Endothelial cell of umbilical vein (primary cell): ENCODE measurements around the gene PIK3C2G. TPM values are rescaled to one million over a fixed set of nuclear protein-coding genes. Genes with fewer than 3 reads are reported as not detected.

Experiments used
- BruUV-seq: library from RNA; stranded (reverse); fragments of 400-500 nt; replicated peaks from 2 replicates; lab custom pipeline; 2021; lab: Mats Ljungman, UMichigan
- CTCF ChIA-PET: fragments of 300-600, 350-600 bp; sonication (Branson Sonifier 250); formaldehyde crosslinking; loops from one replicate; lab custom pipeline; 2021; ENCODE audit warnings: antibody characterized with exemption, inconsistent platforms; lab: Charles Lee
- POLR2A ChIA-PET: fragments of 300-600, 350-600 bp; sonication (Branson Sonifier 250); formaldehyde crosslinking; loops from one replicate; lab custom pipeline; 2021; ENCODE audit warnings: antibody characterized with exemption, inconsistent platforms; lab: Charles Lee
- DNase-seq: peaks from one replicate; pipeline ENCODE4 v3.0.0-alpha.2; 2011; ENCODE audit warnings: low read depth, low spot score
- FAIRE-seq: peaks from 2 replicates; lab custom pipeline; 2011; peaks lifted over from hg19 to GRCh38; lab: Jason Lieb, UNC
- H2AFZ ChIP-seq: 2 replicates; pipeline ENCODE4 v1.6.0; 2012; ENCODE audit warnings: low read depth, low read length, control low read depth, inconsistent platforms
- H3K27ac ChIP-seq: 2 replicates; pipeline ENCODE4 v1.5.1; 2011; ENCODE audit warnings: low read depth, mild to moderate bottlenecking, control low read depth, low read length, moderate library complexity; ENCODE audit not compliant: insufficient read depth
- H3K27me3 ChIP-seq, 2 experiments: 2 replicates each; pipeline versions ENCODE4 v1.6.0 to v1.6.1; 2011; ENCODE audit warnings: low read length in 2 of 2, mixed read lengths in 1 of 2; ENCODE audit not compliant: control insufficient read depth in 2 of 2, insufficient read depth in 2 of 2
- H3K36me3 ChIP-seq, 2 experiments: 2 replicates in 1 of 2; 3 replicates in 1 of 2; pipeline ENCODE4 v1.5.1; 2011; ENCODE audit warnings: low read length in 2 of 2, mild to moderate bottlenecking in 1 of 2, moderate library complexity in 1 of 2; ENCODE audit not compliant: control insufficient read depth in 2 of 2, insufficient read depth in 2 of 2; ENCODE audit errors: extremely low read depth in 1 of 2
- H3K4me1 ChIP-seq: 3 replicates; pipeline ENCODE4 v1.5.1; 2011; ENCODE audit warnings: mild to moderate bottlenecking, low read length; ENCODE audit not compliant: control insufficient read depth, insufficient read depth; ENCODE audit errors: extremely low read depth
- H3K4me2 ChIP-seq: 2 replicates; pipeline ENCODE4 v1.6.1; 2011; ENCODE audit warnings: low read length, control low read depth, mixed read lengths; ENCODE audit not compliant: insufficient read depth
- H3K4me3 ChIP-seq, 3 experiments: fragments of 200-600 bp in 1 of 3; sonication (generic), shearing (Covaris generic) in 1 of 3; replicated peaks in 1 of 3; 2 replicates each; pipeline ENCODE4 v1.5.1; 2011 to 2016; ENCODE audit warnings: control low read depth in 3 of 3, low read length in 3 of 3, mild to moderate bottlenecking in 2 of 3, inconsistent platforms in 1 of 3, low read depth in 1 of 3, moderate library complexity in 1 of 3; ENCODE audit not compliant: insufficient read depth in 1 of 3
- H3K79me2 ChIP-seq: 2 replicates; pipeline ENCODE4 v1.6.0; 2012; ENCODE audit warnings: low read length, inconsistent platforms; ENCODE audit not compliant: control insufficient read depth, insufficient read depth
- H3K9ac ChIP-seq: replicated peaks from 2 replicates; pipeline ENCODE3; 2011; ENCODE audit warnings: low read length, control low read depth; ENCODE audit not compliant: insufficient read depth; ENCODE audit errors: extremely low read depth
- H3K9me1 ChIP-seq: replicated peaks from 3 replicates; pipeline ENCODE4 v1.6.0; 2011; ENCODE audit warnings: mild to moderate bottlenecking, low read length; ENCODE audit not compliant: control insufficient read depth, insufficient read depth; ENCODE audit errors: extremely low read depth
- H3K9me3 ChIP-seq: replicated peaks from 2 replicates; pipeline ENCODE4 v1.5.1; 2012; ENCODE audit warnings: low read length, inconsistent platforms; ENCODE audit not compliant: control insufficient read depth, insufficient read depth
- H4K20me1 ChIP-seq: replicated peaks from 2 replicates; pipeline ENCODE3; 2011; ENCODE audit warnings: mild to moderate bottlenecking, low read length; ENCODE audit not compliant: control insufficient read depth, insufficient read depth; ENCODE audit errors: extremely low read depth
- EZH2 ChIP-seq: IDR thresholded peaks from 2 replicates; pipeline ENCODE4 v1.6.1; 2012; ENCODE audit warnings: borderline replicate concordance, low read depth, mild to moderate bottlenecking, moderate library complexity, low read length, inconsistent platforms; ENCODE audit not compliant: severe bottlenecking
- FOS ChIP-seq: IDR thresholded peaks from 2 replicates; pipeline ENCODE4 v1.6.1; 2011; ENCODE audit warnings: mild to moderate bottlenecking, low read length, moderate library complexity, borderline replicate concordance; ENCODE audit not compliant: insufficient read depth
- GATA2 ChIP-seq: IDR thresholded peaks from 2 replicates; pipeline ENCODE4 v1.7.0; 2011; ENCODE audit warnings: low read depth, mild to moderate bottlenecking, moderate library complexity, mixed read lengths, low read length; ENCODE audit not compliant: insufficient read length, insufficient read depth
- JUN ChIP-seq: IDR thresholded peaks from 2 replicates; pipeline ENCODE4 v1.6.1; 2011; ENCODE audit warnings: borderline replicate concordance, low read depth; ENCODE audit not compliant: insufficient read length, insufficient read depth
- MYC ChIP-seq: IDR thresholded peaks from one replicate; pipeline ENCODE4 v1.6.1; 2011; ENCODE audit warnings: mild to moderate bottlenecking, low read depth, low read length
- POLR2A ChIP-seq: IDR thresholded peaks from 2 replicates; pipeline ENCODE4 v1.6.1; 2012; ENCODE audit warnings: low read depth, mild to moderate bottlenecking, control low read depth, low read length
- POLR2AphosphoS5 ChIP-seq: IDR thresholded peaks from 2 replicates; pipeline ENCODE4 v1.6.1; 2012; ENCODE audit warnings: low read depth, mild to moderate bottlenecking, control low read depth, low read length, moderate library complexity; ENCODE audit not compliant: insufficient read depth
- dilution Hi-C: fragments of 300-500 bp; cut with MboI; formaldehyde crosslinking; loops from one replicate; pipeline ENCODE4 v1.15.0; 2019; ENCODE audit warnings: low sequenced_read_pairs; ENCODE audit not compliant: extremely low pct_ligation_motif_present
- intact Hi-C: fragments of 100-400 bp; cut with micrococcal nuclease; formaldehyde crosslinking; loops from one replicate; pipeline ENCODE4 v1.10.0; 2022
- polyA plus RNA-seq, 4 experiments: library from polyadenylated mRNA; depleted of rRNA in 3 of 4; stranded (reverse) in 3 of 4; unstranded in 1 of 4; fragments of >200 nt; gene quantifications; 2 replicates each; pipeline versions ENCODE4 v1.2.1 to v1.2.3, GENCODE V29; 2011 to 2012; ENCODE audit warnings: missing spikeins in 1 of 4
- total RNA-seq: library from RNA; stranded (reverse); gene quantifications from 2 replicates; pipeline ENCODE4 v1.2.3, GENCODE V29; 2021
- TF ChIP-seq, protein P1 (sequence below): IDR thresholded peaks from 2 replicates; pipeline ENCODE4 v1.6.1; 2011; ENCODE audit not compliant: insufficient read depth, insufficient read length
- TF ChIP-seq, protein P2 (sequence below), 2 donors: IDR thresholded peaks; 1 replicate in 1 of 2; 2 replicates in 1 of 2; pipeline ENCODE4 v1.5.1; 2011; ENCODE audit warnings: low read length in 2 of 2, mild to moderate bottlenecking in 2 of 2, moderate library complexity in 2 of 2, control low read depth in 1 of 2, inconsistent platforms in 1 of 2, low read depth in 1 of 2; ENCODE audit not compliant: insufficient read depth in 1 of 2; ENCODE audit errors: extremely low read depth in 1 of 2

PIK3C2G gene
- total and polyA plus RNA-seq, 2 donors (not counting 3 experiments of a cell fraction or from before 2014, with no cell fraction given): not detected

DNA sequence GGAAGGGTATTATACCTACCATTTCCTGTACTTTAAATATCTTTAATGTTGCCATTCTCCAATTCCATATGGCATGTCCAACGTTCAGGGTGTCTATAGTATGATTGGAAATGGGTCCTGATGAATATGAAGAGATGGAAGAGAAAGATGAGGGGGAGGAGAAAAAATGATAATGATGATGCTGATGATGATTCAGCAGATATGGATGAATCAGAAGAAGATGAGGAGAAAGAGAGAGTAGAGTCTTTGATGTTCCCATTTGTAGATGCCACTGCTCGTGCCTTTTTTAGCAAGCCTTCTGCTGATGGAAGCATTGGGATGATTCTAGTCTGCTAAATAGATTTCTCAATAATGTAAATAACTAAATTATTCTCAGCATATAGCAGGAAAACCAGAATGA, 163.5 kb downstream of the PIK3C2G start:
- Histone ChIP-seq H3K9me3 (no peaks in the 10 kb centered on the region), H3K4me1 (no peaks in the 10 kb centered on the region), H3K4me2 (no peak overlapping the region), H3K27ac (no peak overlapping the region), H3K36me3 (no peaks in the 10 kb centered on the region), H2AFZ (no peak overlapping the region), H3K9me1 (no peaks in the 10 kb centered on the region), H3K27me3 (no peaks in the 10 kb centered on the region), H3K79me2 (no peaks in the 10 kb centered on the region), H3K4me3 (no peak overlapping the region), H4K20me1 (no peaks in the 10 kb centered on the region), H3K9ac (no peak overlapping the region)
- POLR2A ChIA-PET: no interaction called here
- intact Hi-C loops (no loop called here), dilution Hi-C loops (no loop called here)
- no peak for TF ChIP-seq POLR2A
- TF ChIP-seq POLR2AphosphoS5: no peak
- no peak for TF ChIP-seq EZH2
- no peak for TF ChIP-seq GATA2
- TF ChIP-seq, protein P1, sequence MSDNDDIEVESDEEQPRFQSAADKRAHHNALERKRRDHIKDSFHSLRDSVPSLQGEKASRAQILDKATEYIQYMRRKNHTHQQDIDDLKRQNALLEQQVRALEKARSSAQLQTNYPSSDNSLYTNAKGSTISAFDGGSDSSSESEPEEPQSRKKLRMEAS: no peak
- TF ChIP-seq FOS: no peak
- TF ChIP-seq MYC: no peak
- TF ChIP-seq JUN: no peak
- TF ChIP-seq, protein P2, sequence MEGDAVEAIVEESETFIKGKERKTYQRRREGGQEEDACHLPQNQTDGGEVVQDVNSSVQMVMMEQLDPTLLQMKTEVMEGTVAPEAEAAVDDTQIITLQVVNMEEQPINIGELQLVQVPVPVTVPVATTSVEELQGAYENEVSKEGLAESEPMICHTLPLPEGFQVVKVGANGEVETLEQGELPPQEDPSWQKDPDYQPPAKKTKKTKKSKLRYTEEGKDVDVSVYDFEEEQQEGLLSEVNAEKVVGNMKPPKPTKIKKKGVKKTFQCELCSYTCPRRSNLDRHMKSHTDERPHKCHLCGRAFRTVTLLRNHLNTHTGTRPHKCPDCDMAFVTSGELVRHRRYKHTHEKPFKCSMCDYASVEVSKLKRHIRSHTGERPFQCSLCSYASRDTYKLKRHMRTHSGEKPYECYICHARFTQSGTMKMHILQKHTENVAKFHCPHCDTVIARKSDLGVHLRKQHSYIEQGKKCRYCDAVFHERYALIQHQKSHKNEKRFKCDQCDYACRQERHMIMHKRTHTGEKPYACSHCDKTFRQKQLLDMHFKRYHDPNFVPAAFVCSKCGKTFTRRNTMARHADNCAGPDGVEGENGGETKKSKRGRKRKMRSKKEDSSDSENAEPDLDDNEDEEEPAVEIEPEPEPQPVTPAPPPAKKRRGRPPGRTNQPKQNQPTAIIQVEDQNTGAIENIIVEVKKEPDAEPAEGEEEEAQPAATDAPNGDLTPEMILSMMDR (IDR thresholded peaks at IDR 0.05; ENCODE audit: extremely low read depth in 1 of 2, insufficient read depth in 1 of 2, low read depth in 1 of 2, low read length in 2 of 2): no peak
- no peak for DNase-seq
- no peak for FAIRE-seq
- no TSS peak for BruUV-seq
- CTCF ChIA-PET: no interaction called here
